ENCODE measurements around the gene NRROS. TPM values are rescaled to one million over a fixed set of nuclear protein-coding genes. Genes with fewer than 3 reads are reported as not detected.

The NRROS gene
- total RNA-seq, 4 donors from 2014 or later, result 0.95 to 4.5 (median 1.5) TPM

GRCh38 chr3:196662033-196662432 is 22.5 kb downstream of the NRROS start:
- Histone ChIP-seq H3K4me3 (no peak overlapping the region), H3K36me3 (peaks cover 5% of the 10 kb centered on the region), H3K27me3 (no peaks in the 10 kb centered on the region), H3K27ac (no peak overlapping the region), H3K9me3 (no peaks in the 10 kb centered on the region), H3K4me1 (peaks cover 8% of the 10 kb centered on the region)
- WGBS, result 78% methylated on average over 11 of the region's 13 CpGs
- TF ChIP-seq POLR2AphosphoS5 (IDR thresholded peaks at IDR 0.05) (no peak), EP300 (IDR thresholded peaks at IDR 0.05) (no peak), POLR2A (IDR thresholded peaks at IDR 0.05) (no peak)
- TF ChIP-seq, protein P1, sequence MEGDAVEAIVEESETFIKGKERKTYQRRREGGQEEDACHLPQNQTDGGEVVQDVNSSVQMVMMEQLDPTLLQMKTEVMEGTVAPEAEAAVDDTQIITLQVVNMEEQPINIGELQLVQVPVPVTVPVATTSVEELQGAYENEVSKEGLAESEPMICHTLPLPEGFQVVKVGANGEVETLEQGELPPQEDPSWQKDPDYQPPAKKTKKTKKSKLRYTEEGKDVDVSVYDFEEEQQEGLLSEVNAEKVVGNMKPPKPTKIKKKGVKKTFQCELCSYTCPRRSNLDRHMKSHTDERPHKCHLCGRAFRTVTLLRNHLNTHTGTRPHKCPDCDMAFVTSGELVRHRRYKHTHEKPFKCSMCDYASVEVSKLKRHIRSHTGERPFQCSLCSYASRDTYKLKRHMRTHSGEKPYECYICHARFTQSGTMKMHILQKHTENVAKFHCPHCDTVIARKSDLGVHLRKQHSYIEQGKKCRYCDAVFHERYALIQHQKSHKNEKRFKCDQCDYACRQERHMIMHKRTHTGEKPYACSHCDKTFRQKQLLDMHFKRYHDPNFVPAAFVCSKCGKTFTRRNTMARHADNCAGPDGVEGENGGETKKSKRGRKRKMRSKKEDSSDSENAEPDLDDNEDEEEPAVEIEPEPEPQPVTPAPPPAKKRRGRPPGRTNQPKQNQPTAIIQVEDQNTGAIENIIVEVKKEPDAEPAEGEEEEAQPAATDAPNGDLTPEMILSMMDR (IDR thresholded peaks at IDR 0.05), result no peak
- DNase-seq (ENCODE audit: low spot score in 2 of 2), result no peak

DNA sequence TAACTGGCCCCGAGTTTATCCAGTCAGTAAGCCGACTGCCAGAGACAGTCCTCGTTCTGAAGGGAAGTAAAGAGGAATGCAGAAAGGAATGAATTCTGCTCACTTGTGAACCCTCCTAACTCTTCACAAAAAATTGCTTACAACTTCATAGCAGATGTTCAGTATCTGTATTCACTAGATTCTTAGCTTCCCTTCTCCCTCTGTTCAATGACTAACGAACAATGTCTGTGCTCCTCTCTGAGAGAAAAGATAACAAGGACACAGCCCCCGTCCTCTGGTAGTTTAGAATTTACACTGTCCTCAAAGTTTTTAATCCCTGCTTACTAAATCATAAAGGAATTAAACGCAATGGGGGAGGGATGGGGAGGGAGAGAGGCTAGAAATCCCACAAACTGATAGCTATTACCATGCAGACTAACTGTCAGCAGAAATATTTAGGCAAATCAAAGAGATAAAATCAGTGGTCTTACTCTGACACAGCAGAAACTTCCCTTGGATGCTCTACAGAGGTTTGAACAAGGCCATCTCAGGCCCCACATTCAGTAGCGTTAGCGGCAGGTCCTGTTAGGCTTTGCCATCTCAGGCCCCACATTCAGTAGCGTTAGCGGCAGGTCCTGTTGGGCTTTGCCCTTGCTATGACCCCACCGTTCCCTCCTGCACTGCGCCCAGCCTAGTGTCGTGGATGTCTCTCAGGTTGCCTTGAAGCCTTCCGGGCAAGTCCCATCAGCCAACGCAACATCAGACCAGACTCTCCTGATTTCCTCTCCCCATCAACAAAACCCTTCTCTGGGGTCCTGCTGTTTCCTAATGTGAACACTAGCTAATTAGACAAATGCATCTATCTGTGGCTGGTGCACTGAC is 23.4 kb downstream of the NRROS start:
- Histone ChIP-seq H3K36me3 (peaks cover 5% of the 10 kb centered on the region), H3K27me3 (no peaks in the 10 kb centered on the region), H3K27ac (no peak overlapping the region), H3K4me3 (no peak overlapping the region), H3K9me3 (no peaks in the 10 kb centered on the region), H3K4me1 (peaks cover 8% of the 10 kb centered on the region)
- 77% methylated on average over 15 of the region's 15 CpGs for WGBS
- no peak for TF ChIP-seq EP300 (IDR thresholded peaks at IDR 0.05)
- no peak for TF ChIP-seq POLR2A (IDR thresholded peaks at IDR 0.05)
- TF ChIP-seq POLR2AphosphoS5 (IDR thresholded peaks at IDR 0.05), result no peak
- TF ChIP-seq, protein P1 (IDR thresholded peaks at IDR 0.05), result no peak
- DNase-seq (ENCODE audit: low spot score in 2 of 2), result no peak

DNA sequence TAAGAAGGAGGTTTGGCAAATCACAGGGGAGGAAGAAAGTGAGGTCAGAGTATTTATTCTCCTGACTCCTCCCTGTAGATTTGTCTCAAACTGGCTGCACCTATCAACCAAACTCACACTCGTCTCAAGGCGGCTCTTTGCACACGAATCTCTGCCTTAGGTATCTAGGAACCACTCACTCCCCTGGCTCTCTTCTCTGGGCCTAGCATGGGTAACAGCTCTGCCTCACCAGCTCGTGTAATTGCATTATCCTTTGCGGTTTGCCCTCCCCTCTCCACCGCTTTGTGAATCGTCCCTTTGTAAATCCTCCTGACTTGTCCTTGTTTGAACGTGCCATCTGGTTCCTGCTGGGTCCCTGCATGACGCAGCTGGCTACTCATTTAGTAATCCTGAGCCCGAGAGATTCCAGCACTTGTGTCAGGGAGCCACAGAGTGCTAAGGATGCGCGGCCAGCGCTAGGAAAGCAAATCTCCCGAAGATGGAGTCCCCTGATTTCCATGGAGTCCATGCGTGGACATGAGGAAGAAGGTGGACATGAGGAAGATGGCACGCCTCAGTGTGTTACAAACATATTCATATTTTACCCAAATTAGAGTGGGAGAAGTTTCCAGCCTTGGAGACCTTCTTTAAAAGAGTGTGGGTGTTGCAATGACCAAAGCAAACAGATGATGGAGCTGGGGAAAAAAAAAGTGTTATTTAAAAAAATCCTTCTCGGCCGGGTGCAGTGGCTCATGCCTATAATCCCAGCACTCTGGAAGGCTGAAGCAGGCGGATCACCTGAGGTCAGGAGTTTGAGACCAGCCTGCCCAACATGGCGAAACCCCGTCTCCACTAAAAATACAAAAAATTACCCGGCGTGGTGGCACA is 26.7 kb downstream of the NRROS start:
- WGBS, result 48% methylated on average over 23 of the region's 23 CpGs
- peaks cover under 1% of the 10 kb centered on the region for H3K4me1 ChIP-seq
- H3K4me3 ChIP-seq, result no peak overlapping the region
- TF ChIP-seq EP300 (IDR thresholded peaks at IDR 0.05) (no peak), POLR2AphosphoS5 (IDR thresholded peaks at IDR 0.05) (peak in 1 of 3 donors; percentile 2)
- no peak overlapping the region for H3K27ac ChIP-seq
- no peaks in the 10 kb centered on the region for H3K36me3 ChIP-seq
- no peaks in the 10 kb centered on the region for H3K27me3 ChIP-seq
- no peaks in the 10 kb centered on the region for H3K9me3 ChIP-seq
- DNase-seq (ENCODE audit: low spot score in 2 of 2), result no peak

DNA sequence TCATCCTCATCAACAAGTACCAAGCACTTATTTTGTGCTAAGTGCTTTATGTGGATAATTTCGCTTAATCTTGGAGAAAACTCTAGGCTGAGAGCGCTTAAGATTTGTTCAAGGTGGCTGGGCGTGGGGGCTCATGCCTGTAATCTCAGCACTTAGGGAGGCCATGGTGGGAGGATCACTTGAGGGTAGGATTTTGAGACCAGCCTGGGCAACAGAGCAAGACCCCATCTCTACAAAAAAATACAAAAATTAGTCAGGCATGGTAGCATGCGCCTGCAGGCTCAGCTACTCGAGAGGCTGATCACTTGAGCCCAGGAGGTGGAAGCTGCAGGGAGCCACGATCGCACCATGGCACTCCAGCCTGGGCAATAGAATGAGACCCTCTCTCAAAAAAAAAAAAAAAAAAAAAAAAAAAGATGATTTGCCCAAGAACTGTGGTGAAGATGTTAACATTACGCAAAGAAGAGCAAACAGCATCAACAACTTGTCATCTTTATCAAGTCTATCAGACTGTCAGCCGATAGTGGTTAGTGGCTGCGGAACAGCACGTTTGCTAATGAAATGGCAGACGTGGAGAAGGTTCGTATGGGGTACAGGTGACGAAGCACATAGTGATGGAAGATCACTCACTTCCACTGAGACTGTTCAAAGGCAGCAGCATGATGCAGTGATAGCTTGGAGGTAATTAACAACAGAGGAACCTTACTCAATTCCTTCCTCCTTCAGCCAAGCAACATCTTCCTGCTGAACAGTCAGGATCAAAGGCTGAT is 27.7 kb downstream of the NRROS start:
- Histone ChIP-seq H3K4me1 (no peaks in the 10 kb centered on the region), H3K36me3 (no peaks in the 10 kb centered on the region)
- no peak for DNase-seq (ENCODE audit: low spot score in 2 of 2)

DNA sequence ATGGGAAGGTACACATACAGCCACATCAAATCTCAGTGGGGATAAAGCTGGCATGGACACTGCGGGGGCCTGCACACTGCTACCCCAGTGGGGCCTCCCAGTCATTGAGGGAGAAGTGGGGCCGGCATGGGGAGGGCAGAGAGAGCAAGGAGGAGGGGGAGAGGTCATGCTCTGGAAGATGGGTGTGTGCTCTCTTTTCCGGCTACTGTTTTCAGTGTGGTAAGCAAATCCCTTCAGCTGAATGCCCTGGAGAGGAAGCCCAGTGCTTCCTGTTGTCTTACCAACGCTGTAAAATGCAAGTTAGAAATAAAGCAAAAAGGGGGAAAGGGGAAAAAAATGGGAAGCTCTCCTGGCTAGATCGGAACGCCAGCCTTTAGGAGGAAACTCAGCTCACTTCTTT is 30.8 kb downstream of the NRROS start:
- no peak for DNase-seq (ENCODE audit: low spot score in 2 of 2)
- Histone ChIP-seq H3K4me3 (no peak overlapping the region), H3K9me3 (no peaks in the 10 kb centered on the region), H3K36me3 (no peaks in the 10 kb centered on the region), H3K27me3 (no peaks in the 10 kb centered on the region), H3K27ac (no peak overlapping the region), H3K4me1 (no peaks in the 10 kb centered on the region)
- 26% methylated on average over 6 of the region's 6 CpGs for WGBS
- TF ChIP-seq EP300 (IDR thresholded peaks at IDR 0.05), result no peak
- no peak for TF ChIP-seq POLR2A (IDR thresholded peaks at IDR 0.05)
- TF ChIP-seq, protein P1 (IDR thresholded peaks at IDR 0.05), result no peak
- TF ChIP-seq POLR2AphosphoS5 (IDR thresholded peaks at IDR 0.05), result no peak

More for the DNA sequence above, 27.7 kb downstream of the NRROS start:
- WGBS, result 80% methylated on average over 14 of the region's 14 CpGs
- TF ChIP-seq, protein P1 (IDR thresholded peaks at IDR 0.05), result no peak
- no peak for TF ChIP-seq POLR2A (IDR thresholded peaks at IDR 0.05)
- TF ChIP-seq EP300 (IDR thresholded peaks at IDR 0.05), result no peak
- TF ChIP-seq POLR2AphosphoS5 (IDR thresholded peaks at IDR 0.05), result no peak
- Histone ChIP-seq H3K27ac (no peak overlapping the region), H3K4me3 (no peak overlapping the region), H3K9me3 (no peaks in the 10 kb centered on the region), H3K27me3 (no peaks in the 10 kb centered on the region)
